GM19395 (cell line): ENCODE data around the gene SKIC3.

Source experiments
- ATAC-seq: cut with Tn5 transposase; IDR thresholded peaks from one replicate; pipeline ENCODE4 v1.9.1; 2021; ENCODE audit warnings: mild to moderate bottlenecking, moderate library complexity; ENCODE audit not compliant: unreplicated experiment

Gene SKIC3

GRCh38 chr5:95554647-95555548 is at the start of gene SKIC3, which contains the start of gene ARSK:
Gene SKIC3, minus strand, starts transcription at chr5:95554977. Its CDS starts 7,827 bp downstream, at chr5:95547150.
Gene ARSK, plus strand, starts transcription at chr5:95555101. Its CDS starts 178 bp downstream, at chr5:95555279.
- ATAC-seq: peak; percentile 93

GRCh38 chr5:95600557-95600956 is 45.8 kb upstream of the SKIC3 start:
- ATAC-seq: no peak

- no peak for ATAC-seq
Observed at GRCh38 chr5:95599252-95599651, 44.5 kb upstream of the SKIC3 start.

- ATAC-seq: no peak
Observed at GRCh38 chr5:95595289-95595931, 40.6 kb upstream of the SKIC3 start.

- peak; percentile 91 for ATAC-seq
Observed at GRCh38 chr5:95591490-95591901, 36.7 kb upstream of the SKIC3 start.

GRCh38 chr5:95590880-95591279 is 36.1 kb upstream of the SKIC3 start:
- peak; percentile 42 for ATAC-seq

GRCh38 chr5:95583992-95584391 is 29.2 kb upstream of the SKIC3 start:
- no peak for ATAC-seq

GRCh38 chr5:95581576-95581975 is 26.8 kb upstream of the SKIC3 start:
- ATAC-seq: no peak

- no peak for ATAC-seq
Observed at GRCh38 chr5:95572016-95572415, 17.2 kb upstream of the SKIC3 start.

- ATAC-seq: no peak
Observed at GRCh38 chr5:95565280-95565920, 10.6 kb upstream of the SKIC3 start.

GRCh38 chr5:95564450-95564849 is 9.7 kb upstream of the SKIC3 start:
- no peak for ATAC-seq

GRCh38 chr5:95563367-95563766 is 8.6 kb upstream of the SKIC3 start:
- ATAC-seq: no peak

GRCh38 chr5:95562282-95562681 is 7.5 kb upstream of the SKIC3 start:
- no peak for ATAC-seq

GRCh38 chr5:95557841-95558240 is 3.1 kb upstream of the SKIC3 start:
- ATAC-seq: no peak

- ATAC-seq: no peak
Observed at GRCh38 chr5:95555553-95555952, 776 bp upstream of the SKIC3 start.

GRCh38 chr5:95554331-95554646 is 488 bp downstream of the SKIC3 start:
- peak; percentile 36 for ATAC-seq

- ATAC-seq: no peak
Observed at GRCh38 chr5:95549030-95549429, 5.7 kb downstream of the SKIC3 start.

- no peak for ATAC-seq
Observed at GRCh38 chr5:95543017-95543705, 11.6 kb downstream of the SKIC3 start.

- no peak for ATAC-seq
Observed at GRCh38 chr5:95537501-95537900, 17.3 kb downstream of the SKIC3 start.

GRCh38 chr5:95533761-95534160 is 21.0 kb downstream of the SKIC3 start:
- ATAC-seq: no peak

- ATAC-seq: no peak
Observed at GRCh38 chr5:95533106-95533505, 21.7 kb downstream of the SKIC3 start.
